ENCODE data around the gene ZNF841. TPM values are rescaled to one million over a fixed set of nuclear protein-coding genes. Genes with fewer than 3 reads are reported as not detected.

Gene ZNF841
- total and polyA plus RNA-seq, 2 donors (not counting 1 experiment from before 2014, with no cell fraction given), result 7.4 to 50.8 TPM

- ChIA-PET CTCF (no interaction called here), POLR2A (no interaction called here)
- Histone ChIP-seq H4K20me1 (ENCODE audit: control insufficient read depth, insufficient read depth, low read length, poor library complexity, severe bottlenecking) (no peaks in the 10 kb centered on the region), H3K4me1 (ENCODE audit: control insufficient read depth in 2 of 2, insufficient read depth in 2 of 2, low read length in 2 of 2) (no peaks in the 10 kb centered on the region), H3K4me3 (ENCODE audit: control extremely low read depth in 1 of 5, extremely low read depth in 1 of 5, insufficient read depth in 1 of 5, low read depth in 2 of 5, low read length in 4 of 5) (no peak overlapping the region), H3K36me3 (replicated peaks in 1 of 2; ENCODE audit: control extremely low read depth in 1 of 2, control insufficient read depth in 1 of 2, extremely low read depth in 1 of 2, insufficient read depth in 2 of 2, low read length in 1 of 2) (peaks cover 6 to 39% of the 10 kb centered on the region in 2 experiments), H3K9me3 (ENCODE audit: control extremely low read depth in 1 of 3, control insufficient read depth in 2 of 3, insufficient read depth in 1 of 3, low read length in 2 of 3) (peaks cover 35 to 98% (median 43%) of the 10 kb centered on the region in 3 donors), H2AFZ (ENCODE audit: insufficient read depth, low read depth, low read length, poor library complexity, severe bottlenecking) (no peak overlapping the region), H3K27me3 (replicated peaks in 1 of 4; ENCODE audit: control extremely low read depth in 1 of 4, control insufficient read depth in 3 of 4, insufficient read depth in 4 of 4, low read length in 3 of 4) (no peaks in the 10 kb centered on the region), H3K27ac (ENCODE audit: low read length in 2 of 2) (no peak overlapping the region), H3K4me2 (replicated peaks; ENCODE audit: low read depth, low read length, poor library complexity, severe bottlenecking) (no peak overlapping the region), H3K79me2 (ENCODE audit: control insufficient read depth, insufficient read depth, low read length) (no peaks in the 10 kb centered on the region), H3K9ac (ENCODE audit: low read length) (no peak overlapping the region)
- no peak for TF ChIP-seq EZH2 (IDR thresholded peaks at IDR 0.05; ENCODE audit: borderline replicate concordance, insufficient read depth, low read depth, low read length, poor library complexity, severe bottlenecking)
- TF ChIP-seq, protein P1, sequence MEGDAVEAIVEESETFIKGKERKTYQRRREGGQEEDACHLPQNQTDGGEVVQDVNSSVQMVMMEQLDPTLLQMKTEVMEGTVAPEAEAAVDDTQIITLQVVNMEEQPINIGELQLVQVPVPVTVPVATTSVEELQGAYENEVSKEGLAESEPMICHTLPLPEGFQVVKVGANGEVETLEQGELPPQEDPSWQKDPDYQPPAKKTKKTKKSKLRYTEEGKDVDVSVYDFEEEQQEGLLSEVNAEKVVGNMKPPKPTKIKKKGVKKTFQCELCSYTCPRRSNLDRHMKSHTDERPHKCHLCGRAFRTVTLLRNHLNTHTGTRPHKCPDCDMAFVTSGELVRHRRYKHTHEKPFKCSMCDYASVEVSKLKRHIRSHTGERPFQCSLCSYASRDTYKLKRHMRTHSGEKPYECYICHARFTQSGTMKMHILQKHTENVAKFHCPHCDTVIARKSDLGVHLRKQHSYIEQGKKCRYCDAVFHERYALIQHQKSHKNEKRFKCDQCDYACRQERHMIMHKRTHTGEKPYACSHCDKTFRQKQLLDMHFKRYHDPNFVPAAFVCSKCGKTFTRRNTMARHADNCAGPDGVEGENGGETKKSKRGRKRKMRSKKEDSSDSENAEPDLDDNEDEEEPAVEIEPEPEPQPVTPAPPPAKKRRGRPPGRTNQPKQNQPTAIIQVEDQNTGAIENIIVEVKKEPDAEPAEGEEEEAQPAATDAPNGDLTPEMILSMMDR (IDR thresholded peaks at IDR 0.05), result no peak
- ATAC-seq (ENCODE audit: low read depth) (no peak), DNase-seq (no peak)
- Mint-ChIP-seq H3K27me3 (no peaks in the 10 kb centered on the region), H3K4me1 (no peaks in the 10 kb centered on the region), H3K4me3 (no peak overlapping the region), H3K9me3 (ENCODE audit: insufficient read depth) (peaks cover 58% of the 10 kb centered on the region), H3K27ac (no peak overlapping the region)
- WGBS (ENCODE audit: insufficient coverage), result 97% methylated on average over 11 of the region's 12 CpGs
- intact Hi-C loops (cut with micrococcal nuclease), result no loop called here
These were observed 20.0 kb upstream of the ZNF841 start for GRCh38 chr19:52115526-52116053.

GRCh38 chr19:52114691-52115090, 19.1 kb upstream of the ZNF841 start:
- H3K27ac Mint-ChIP-seq, result no peak overlapping the region
- peaks cover 6 to 30% of the 10 kb centered on the region in 2 experiments for H3K36me3 ChIP-seq (replicated peaks in 1 of 2; ENCODE audit: control extremely low read depth in 1 of 2, control insufficient read depth in 1 of 2, extremely low read depth in 1 of 2, insufficient read depth in 2 of 2, low read length in 1 of 2)

More at GRCh38 chr19:52114691-52115090, 19.1 kb upstream of the ZNF841 start:
- peaks cover 28 to 95% (median 50%) of the 10 kb centered on the region in 3 donors for H3K9me3 ChIP-seq (ENCODE audit: control extremely low read depth in 1 of 3, control insufficient read depth in 2 of 3, insufficient read depth in 1 of 3, low read length in 2 of 3)
- no peak overlapping the region for H2AFZ ChIP-seq (ENCODE audit: insufficient read depth, low read depth, low read length, poor library complexity, severe bottlenecking)
- DNase-seq, result no peak
- ATAC-seq (ENCODE audit: low read depth), result no peak
- intact Hi-C loops (cut with micrococcal nuclease), result no loop called here
- Mint-ChIP-seq H3K4me1 (no peaks in the 10 kb centered on the region), H3K9me3 (ENCODE audit: insufficient read depth) (peaks cover 55% of the 10 kb centered on the region), H3K4me3 (no peak overlapping the region), H3K27me3 (no peaks in the 10 kb centered on the region)
- ChIA-PET POLR2A (no interaction called here), CTCF (no interaction called here)
- H3K27ac ChIP-seq (ENCODE audit: low read length in 2 of 2), result no peak overlapping the region
- H3K9ac ChIP-seq (ENCODE audit: low read length), result no peak overlapping the region
- no peaks in the 10 kb centered on the region for H4K20me1 ChIP-seq (ENCODE audit: control insufficient read depth, insufficient read depth, low read length, poor library complexity, severe bottlenecking)
- H3K79me2 ChIP-seq (ENCODE audit: control insufficient read depth, insufficient read depth, low read length), result no peaks in the 10 kb centered on the region
- TF ChIP-seq, protein P1 (IDR thresholded peaks at IDR 0.05), result no peak
- TF ChIP-seq EZH2 (IDR thresholded peaks at IDR 0.05; ENCODE audit: borderline replicate concordance, insufficient read depth, low read depth, low read length, poor library complexity, severe bottlenecking), result no peak
- WGBS (ENCODE audit: insufficient coverage), result 100% methylated on average over 1 of the region's 5 CpGs
- H3K4me1 ChIP-seq (ENCODE audit: control insufficient read depth in 2 of 2, insufficient read depth in 2 of 2, low read length in 2 of 2), result no peaks in the 10 kb centered on the region
- H3K4me3 ChIP-seq (ENCODE audit: control extremely low read depth in 1 of 5, extremely low read depth in 1 of 5, insufficient read depth in 1 of 5, low read depth in 2 of 5, low read length in 4 of 5), result peak overlapping the region in 1 of 5 experiments; percentile 21
- no peaks in the 10 kb centered on the region for H3K27me3 ChIP-seq (replicated peaks in 1 of 4; ENCODE audit: control extremely low read depth in 1 of 4, control insufficient read depth in 3 of 4, insufficient read depth in 4 of 4, low read length in 3 of 4)
- H3K4me2 ChIP-seq (replicated peaks; ENCODE audit: low read depth, low read length, poor library complexity, severe bottlenecking), result no peak overlapping the region
